Adipose tissue (tissue), 3 donors: Measurements from ENCODE around the gene KLK3. TPM values are rescaled to one million over a fixed set of nuclear protein-coding genes. Genes with fewer than 3 reads are reported as not detected.

Experiments used
- polyA plus RNA-seq, 3 donors: library from polyadenylated mRNA; stranded (reverse); fragments of 200-250 nt; gene quantifications; one replicate each; pipeline ENCODE4 v1.2.3, GENCODE V29; 2013
- donor health status: healthy with polysubstance abuse.
- donor health status: Bipolar disorder and iron deficiency.
- donor health status: healthy.

The KLK3 gene
- polyA plus RNA-seq, 3 donors: 0.05 TPM; not detected in 2

Other genes starting within 250 kb of the KLK3 start
- under 1 TPM; 0.07 to 0.24 (median 0.11) TPM for gene SYT3, start 215.0 kb upstream of the KLK3 start, polyA plus RNA-seq
- 1 to 10 TPM in 1 of 3 donors, not detected in 2; 1.5 TPM for gene C19orf81, start 205.5 kb upstream of the KLK3 start, polyA plus RNA-seq
- 1 to 10 TPM in 1 of 3 donors, under 1 TPM in 2; 0.02 to 1.1 (median 0.33) TPM for gene SHANK1, start 135.1 kb upstream of the KLK3 start, polyA plus RNA-seq
- 10 to 100 TPM in 1 of 3 donors, 1 to 10 TPM in 2; 4.8 to 11.4 (median 5.3) TPM for gene CLEC11A, start 131.6 kb upstream of the KLK3 start, polyA plus RNA-seq
- not detected for gene GPR32, start 84.5 kb upstream of the KLK3 start, polyA plus RNA-seq
- not detected for gene ACP4, start 64.5 kb upstream of the KLK3 start, polyA plus RNA-seq
- gene KLK1, start 31.1 kb upstream of the KLK3 start, polyA plus RNA-seq: 1,000 to 10,000 TPM in 1 of 3 donors, under 1 TPM in 1, not detected in 1; 0.92 to 1,524 TPM
- under 1 TPM in 1 of 3 donors, not detected in 2; 0.10 TPM for gene KLK15, start 21.3 kb upstream of the KLK3 start, polyA plus RNA-seq
- gene KLK2, start 18.5 kb downstream of the KLK3 start, polyA plus RNA-seq: under 1 TPM in 1 of 3 donors, not detected in 2; 0.03 TPM
- not detected for gene KLK4, start 56.5 kb downstream of the KLK3 start, polyA plus RNA-seq
- gene KLK5, start 98.1 kb downstream of the KLK3 start, polyA plus RNA-seq: 1 to 10 TPM in 1 of 3 donors, under 1 TPM in 1, not detected in 1; 0.28 to 1.3 TPM
- gene KLK6, start 114.7 kb downstream of the KLK3 start, polyA plus RNA-seq: under 1 TPM in 2 of 3 donors, not detected in 1; 0.03 to 0.18 TPM
- 1 to 10 TPM in 1 of 3 donors, under 1 TPM in 2; 0.03 to 1.3 (median 0.86) TPM for gene KLK7, start 129.0 kb downstream of the KLK3 start, polyA plus RNA-seq
- gene KLK8, start 146.7 kb downstream of the KLK3 start, polyA plus RNA-seq: 1 to 10 TPM in 2 of 3 donors, under 1 TPM in 1; 0.97 to 6.6 (median 1.3) TPM
- 1 to 10 TPM in 1 of 3 donors, under 1 TPM in 2; 0.15 to 1.3 (median 0.90) TPM for gene KLK10, start 164.8 kb downstream of the KLK3 start, polyA plus RNA-seq
- 10 to 100 TPM in 1 of 3 donors, 1 to 10 TPM in 2; 4.3 to 12.1 (median 9.5) TPM for gene KLK11, start 171.7 kb downstream of the KLK3 start, polyA plus RNA-seq
- under 1 TPM in 1 of 3 donors, not detected in 2; 0.55 TPM for gene KLK12, start 180.1 kb downstream of the KLK3 start, polyA plus RNA-seq
- 1 to 10 TPM in 2 of 3 donors, not detected in 1; 1.2 to 1.3 TPM for gene KLK13, start 210.2 kb downstream of the KLK3 start, polyA plus RNA-seq
- under 1 TPM in 2 of 3 donors, not detected in 1; 0.07 to 0.20 TPM for gene KLK14, start 228.0 kb downstream of the KLK3 start, polyA plus RNA-seq